ENCODE measurements around the gene TMEM223.

TMEM223 gene

DNA sequence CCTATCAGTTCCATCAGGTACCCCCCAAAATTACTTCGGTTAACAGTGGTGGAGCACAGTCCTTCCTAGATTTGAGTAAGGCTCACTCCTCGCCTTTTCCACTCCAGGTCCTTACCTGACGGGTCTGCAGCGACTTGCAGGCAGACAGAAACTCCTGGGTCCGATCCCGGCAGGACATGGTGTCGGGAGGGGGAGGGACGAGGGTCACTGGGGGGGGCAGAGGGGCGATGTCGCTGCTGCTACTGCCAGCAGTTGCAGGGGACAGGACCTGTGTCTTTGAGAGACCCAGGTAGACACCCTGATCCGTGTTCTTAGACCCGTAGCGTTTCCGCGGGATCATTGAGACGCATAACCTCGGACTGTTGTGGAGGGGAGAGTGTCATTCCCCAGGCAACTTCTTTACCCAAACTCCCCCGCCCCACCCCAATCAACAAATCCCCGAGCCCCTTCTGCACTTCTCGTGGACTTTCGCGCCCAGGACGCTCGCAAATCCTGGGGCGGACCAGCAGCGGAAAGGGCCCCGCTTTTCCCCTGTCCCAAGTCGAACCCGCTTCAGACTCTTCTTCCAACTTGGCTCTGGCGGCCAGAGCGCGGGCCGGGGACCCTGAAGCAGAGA, 39.2 kb upstream of the TMEM223 start (continued):
- TF ChIP-seq GFI1B (tag by site-specific recombination; IDR thresholded peaks at IDR 0.05) (no peak), ZEB2 (tag by site-specific recombination; IDR thresholded peaks at IDR 0.05) (no peak), ZNF518A (tag by site-specific recombination; conservative IDR thresholded peaks at IDR 0.05; ENCODE audit: low read depth) (peak; percentile 42; the same call in 1 of the 2 replicates), ZNF24 (tag by site-specific recombination; IDR thresholded peaks at IDR 0.05) (no peak), ZBTB17 (tag by site-specific recombination; IDR thresholded peaks at IDR 0.05) (0 out of 2 replicates have a peak, but pooled peaks have one; percentile 16), KLF7 (tag by site-specific recombination; IDR thresholded peaks at IDR 0.05; ENCODE audit: borderline replicate concordance) (0 out of 2 replicates have a peak, but pooled peaks have one; percentile 24), ZXDB (tag by site-specific recombination; IDR thresholded peaks at IDR 0.05) (no peak), SP2 (tag by site-specific recombination; IDR thresholded peaks at IDR 0.05) (no peak), ZNF292 (tag by site-specific recombination; IDR thresholded peaks at IDR 0.05; ENCODE audit: borderline replicate concordance, low read depth) (no peak), ZNF664 (tag by site-specific recombination; IDR thresholded peaks at IDR 0.05) (no peak), GLI4 (tag by site-specific recombination; IDR thresholded peaks at IDR 0.05) (no peak), ZNF629 (tag by site-specific recombination; IDR thresholded peaks at IDR 0.05) (no peak; the same call in 1 of the 2 replicates), ZNF623 (tag by site-specific recombination; IDR thresholded peaks at IDR 0.05) (no peak), ZNF221 (tag by site-specific recombination; IDR thresholded peaks at IDR 0.05; ENCODE audit: borderline replicate concordance) (no peak), TCF7L2 (IDR thresholded peaks at IDR 0.05; ENCODE audit: borderline replicate concordance, low read depth, low read length) (no peak), ZBTB7A (tag by site-specific recombination; IDR thresholded peaks at IDR 0.05; ENCODE audit: low read depth) (no peak), ZNF280C (tag by site-specific recombination; IDR thresholded peaks at IDR 0.05) (no peak), OSR2 (tag by site-specific recombination; IDR thresholded peaks at IDR 0.05) (no peak), FEZF1 (tag by site-specific recombination; IDR thresholded peaks at IDR 0.05) (no peak), ZNF324 (tag by site-specific recombination; IDR thresholded peaks at IDR 0.05) (peak; percentile 83), ZFP69B (tag by site-specific recombination; IDR thresholded peaks at IDR 0.05) (peak; percentile 60; the same call in 1 of the 2 replicates), ZNF169 (tag by site-specific recombination; IDR thresholded peaks at IDR 0.05) (no peak)
- TF ChIP-seq, protein P1, sequence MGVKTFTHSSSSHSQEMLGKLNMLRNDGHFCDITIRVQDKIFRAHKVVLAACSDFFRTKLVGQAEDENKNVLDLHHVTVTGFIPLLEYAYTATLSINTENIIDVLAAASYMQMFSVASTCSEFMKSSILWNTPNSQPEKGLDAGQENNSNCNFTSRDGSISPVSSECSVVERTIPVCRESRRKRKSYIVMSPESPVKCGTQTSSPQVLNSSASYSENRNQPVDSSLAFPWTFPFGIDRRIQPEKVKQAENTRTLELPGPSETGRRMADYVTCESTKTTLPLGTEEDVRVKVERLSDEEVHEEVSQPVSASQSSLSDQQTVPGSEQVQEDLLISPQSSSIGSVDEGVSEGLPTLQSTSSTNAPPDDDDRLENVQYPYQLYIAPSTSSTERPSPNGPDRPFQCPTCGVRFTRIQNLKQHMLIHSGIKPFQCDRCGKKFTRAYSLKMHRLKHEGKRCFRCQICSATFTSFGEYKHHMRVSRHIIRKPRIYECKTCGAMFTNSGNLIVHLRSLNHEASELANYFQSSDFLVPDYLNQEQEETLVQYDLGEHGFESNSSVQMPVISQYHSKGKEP (tag by site-specific recombination; IDR thresholded peaks at IDR 0.05): no peak
- TF ChIP-seq, protein P2, sequence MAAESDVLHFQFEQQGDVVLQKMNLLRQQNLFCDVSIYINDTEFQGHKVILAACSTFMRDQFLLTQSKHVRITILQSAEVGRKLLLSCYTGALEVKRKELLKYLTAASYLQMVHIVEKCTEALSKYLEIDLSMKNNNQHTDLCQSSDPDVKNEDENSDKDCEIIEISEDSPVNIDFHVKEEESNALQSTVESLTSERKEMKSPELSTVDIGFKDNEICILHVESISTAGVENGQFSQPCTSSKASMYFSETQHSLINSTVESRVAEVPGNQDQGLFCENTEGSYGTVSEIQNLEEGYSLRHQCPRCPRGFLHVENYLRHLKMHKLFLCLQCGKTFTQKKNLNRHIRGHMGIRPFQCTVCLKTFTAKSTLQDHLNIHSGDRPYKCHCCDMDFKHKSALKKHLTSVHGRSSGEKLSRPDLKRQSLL (tag by site-specific recombination; IDR thresholded peaks at IDR 0.05): no peak
- TF ChIP-seq, protein P3, sequence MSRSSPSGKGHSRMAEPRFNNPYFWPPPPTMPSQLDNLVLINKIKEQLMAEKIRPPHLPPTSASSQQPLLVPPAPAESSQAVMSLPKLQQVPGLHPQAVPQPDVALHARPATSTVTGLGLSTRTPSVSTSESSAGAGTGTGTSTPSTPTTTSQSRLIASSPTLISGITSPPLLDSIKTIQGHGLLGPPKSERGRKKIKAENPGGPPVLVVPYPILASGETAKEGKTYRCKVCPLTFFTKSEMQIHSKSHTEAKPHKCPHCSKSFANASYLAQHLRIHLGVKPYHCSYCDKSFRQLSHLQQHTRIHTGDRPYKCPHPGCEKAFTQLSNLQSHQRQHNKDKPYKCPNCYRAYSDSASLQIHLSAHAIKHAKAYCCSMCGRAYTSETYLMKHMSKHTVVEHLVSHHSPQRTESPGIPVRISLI (tag by site-specific recombination; IDR thresholded peaks at IDR 0.05): no peak
- TF ChIP-seq, protein P4, sequence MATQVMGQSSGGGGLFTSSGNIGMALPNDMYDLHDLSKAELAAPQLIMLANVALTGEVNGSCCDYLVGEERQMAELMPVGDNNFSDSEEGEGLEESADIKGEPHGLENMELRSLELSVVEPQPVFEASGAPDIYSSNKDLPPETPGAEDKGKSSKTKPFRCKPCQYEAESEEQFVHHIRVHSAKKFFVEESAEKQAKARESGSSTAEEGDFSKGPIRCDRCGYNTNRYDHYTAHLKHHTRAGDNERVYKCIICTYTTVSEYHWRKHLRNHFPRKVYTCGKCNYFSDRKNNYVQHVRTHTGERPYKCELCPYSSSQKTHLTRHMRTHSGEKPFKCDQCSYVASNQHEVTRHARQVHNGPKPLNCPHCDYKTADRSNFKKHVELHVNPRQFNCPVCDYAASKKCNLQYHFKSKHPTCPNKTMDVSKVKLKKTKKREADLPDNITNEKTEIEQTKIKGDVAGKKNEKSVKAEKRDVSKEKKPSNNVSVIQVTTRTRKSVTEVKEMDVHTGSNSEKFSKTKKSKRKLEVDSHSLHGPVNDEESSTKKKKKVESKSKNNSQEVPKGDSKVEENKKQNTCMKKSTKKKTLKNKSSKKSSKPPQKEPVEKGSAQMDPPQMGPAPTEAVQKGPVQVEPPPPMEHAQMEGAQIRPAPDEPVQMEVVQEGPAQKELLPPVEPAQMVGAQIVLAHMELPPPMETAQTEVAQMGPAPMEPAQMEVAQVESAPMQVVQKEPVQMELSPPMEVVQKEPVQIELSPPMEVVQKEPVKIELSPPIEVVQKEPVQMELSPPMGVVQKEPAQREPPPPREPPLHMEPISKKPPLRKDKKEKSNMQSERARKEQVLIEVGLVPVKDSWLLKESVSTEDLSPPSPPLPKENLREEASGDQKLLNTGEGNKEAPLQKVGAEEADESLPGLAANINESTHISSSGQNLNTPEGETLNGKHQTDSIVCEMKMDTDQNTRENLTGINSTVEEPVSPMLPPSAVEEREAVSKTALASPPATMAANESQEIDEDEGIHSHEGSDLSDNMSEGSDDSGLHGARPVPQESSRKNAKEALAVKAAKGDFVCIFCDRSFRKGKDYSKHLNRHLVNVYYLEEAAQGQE (tag by site-specific recombination; IDR thresholded peaks at IDR 0.05): no peak
